OCI-LY3 (cell line): ENCODE results near the gene NEDD8.

Source experiments
- H2AFZ ChIP-seq: fragments of 200-600, 300-600 bp; shearing (Covaris generic); 2 replicates; pipeline ENCODE4 v1.6.0; 2014; ENCODE audit warnings: antibody characterized with exemption, low read depth, low read length
- H3K27ac ChIP-seq: fragments of 200-600, 300-600 bp; sonication (generic); 2 replicates; pipeline ENCODE4 v1.5.1; 2014; ENCODE audit warnings: mild to moderate bottlenecking, low read length, moderate library complexity, mixed read lengths
- H3K27me3 ChIP-seq: fragments of 200-600, 300-600 bp; sonication (generic); 2 replicates; pipeline ENCODE4 v1.6.1; 2014; ENCODE audit warnings: low read depth, low read length, mixed read lengths
- H3K36me3 ChIP-seq: fragments of 200-600, 300-600 bp; sonication (generic); replicated peaks from 2 replicates; pipeline ENCODE3; 2014; ENCODE audit warnings: low read depth, low read length, mixed read lengths
- H3K4me1 ChIP-seq: fragments of 300-600, 200-600 bp; sonication (generic); 2 replicates; pipeline ENCODE4 v1.6.1; 2014; ENCODE audit warnings: low read length, mixed read lengths
- H3K4me2 ChIP-seq: fragments of 200-600, 300-600 bp; sonication (generic); 2 replicates; pipeline ENCODE4 v1.6.1; 2014; ENCODE audit warnings: low read length, mixed read lengths
- H3K4me3 ChIP-seq: fragments of 300-600, 200-600 bp; sonication (generic); 2 replicates; pipeline ENCODE4 v1.5.1; 2014; ENCODE audit warnings: antibody characterized with exemption, mild to moderate bottlenecking, low read length, moderate library complexity
- H3K79me2 ChIP-seq: fragments of 300-600, 200-600 bp; shearing (Covaris generic); 2 replicates; pipeline ENCODE4 v1.6.1; 2014; ENCODE audit warnings: mild to moderate bottlenecking, low read length, mixed read lengths
- H3K9ac ChIP-seq: fragments of 300-600, 200-600 bp; shearing (Covaris generic); 2 replicates; pipeline ENCODE4 v1.6.0; 2014; ENCODE audit warnings: mild to moderate bottlenecking, low read length, moderate library complexity
- H3K9me3 ChIP-seq: fragments of 200-600, 300-600 bp; shearing (Covaris generic); 2 replicates; pipeline ENCODE4 v1.6.1; 2014; ENCODE audit warnings: low read length, mixed read lengths; ENCODE audit not compliant: insufficient read depth
- H4K20me1 ChIP-seq: fragments of 200-600, 300-600 bp; sonication (generic); 2 replicates; pipeline ENCODE4 v1.6.1; 2016; ENCODE audit warnings: low read length, mixed read lengths; ENCODE audit not compliant: insufficient read depth
- CTCF ChIP-seq: fragments of 200-600, 300-600 bp; sonication (generic); IDR thresholded peaks from 2 replicates; pipeline ENCODE4 v1.5.1; 2014; ENCODE audit warnings: antibody characterized with exemption, low read length, low read depth
- EZH2phosphoT487 ChIP-seq: fragments of 200-600 bp; shearing (Covaris generic); IDR thresholded peaks from 2 replicates; pipeline ENCODE4 v1.6.1; 2018; ENCODE audit warnings: antibody characterized with exemption, mixed run types, low read depth

Gene NEDD8

GRCh38 chr14:24185741-24186140, 46.4 kb downstream of the NEDD8 start:
- peaks cover 26% of the 10 kb centered on the region for H3K79me2 ChIP-seq
- TF ChIP-seq CTCF (no peak), EZH2phosphoT487 (no peak)
- no peak overlapping the region for H3K9ac ChIP-seq

GRCh38 chr14:24185026-24185425, 47.1 kb downstream of the NEDD8 start:
- TF ChIP-seq EZH2phosphoT487 = no peak
- no peak for TF ChIP-seq CTCF

More at GRCh38 chr14:24185741-24186140, 46.4 kb downstream of the NEDD8 start:
- H3K4me1 ChIP-seq = peaks cover 15% of the 10 kb centered on the region
- no peaks in the 10 kb centered on the region for H4K20me1 ChIP-seq
- H3K9me3 ChIP-seq = no peaks in the 10 kb centered on the region
- no peak overlapping the region for H3K27ac ChIP-seq
- no peaks in the 10 kb centered on the region for H3K27me3 ChIP-seq
- no peak overlapping the region for H3K4me3 ChIP-seq
- H2AFZ ChIP-seq = no peak overlapping the region
- peaks cover 56% of the 10 kb centered on the region for H3K36me3 ChIP-seq
- no peak overlapping the region for H3K4me2 ChIP-seq

GRCh38 chr14:24184104-24184970, 47.8 kb downstream of the NEDD8 start:
- H2AFZ ChIP-seq = no peak overlapping the region
- H3K4me1 ChIP-seq = peaks cover 13% of the 10 kb centered on the region
- peaks cover 26% of the 10 kb centered on the region for H3K79me2 ChIP-seq
- no peak overlapping the region for H3K27ac ChIP-seq
- no peak overlapping the region for H3K4me2 ChIP-seq
- no peaks in the 10 kb centered on the region for H3K27me3 ChIP-seq
- no peaks in the 10 kb centered on the region for H4K20me1 ChIP-seq
- peaks cover 60% of the 10 kb centered on the region for H3K36me3 ChIP-seq
- H3K9me3 ChIP-seq = no peaks in the 10 kb centered on the region
- TF ChIP-seq CTCF = no peak
- TF ChIP-seq EZH2phosphoT487 = no peak
- no peak overlapping the region for H3K4me3 ChIP-seq
- no peak overlapping the region for H3K9ac ChIP-seq

More at GRCh38 chr14:24185026-24185425, 47.1 kb downstream of the NEDD8 start:
- no peak overlapping the region for H3K4me2 ChIP-seq
- H3K4me3 ChIP-seq = no peak overlapping the region
- H3K36me3 ChIP-seq = peaks cover 58% of the 10 kb centered on the region
- no peaks in the 10 kb centered on the region for H3K27me3 ChIP-seq
- no peak overlapping the region for H3K9ac ChIP-seq
- H3K9me3 ChIP-seq = no peaks in the 10 kb centered on the region
- H4K20me1 ChIP-seq = no peaks in the 10 kb centered on the region
- peaks cover 26% of the 10 kb centered on the region for H3K79me2 ChIP-seq
- H2AFZ ChIP-seq = no peak overlapping the region
- H3K27ac ChIP-seq = no peak overlapping the region
- H3K4me1 ChIP-seq = peaks cover 15% of the 10 kb centered on the region

- Histone ChIP-seq H3K4me3 (no peak overlapping the region), H3K27me3 (no peaks in the 10 kb centered on the region), H3K9ac (no peak overlapping the region), H3K9me3 (no peaks in the 10 kb centered on the region), H3K27ac (no peak overlapping the region), H3K79me2 (peaks cover 20% of the 10 kb centered on the region), H3K4me2 (no peak overlapping the region), H4K20me1 (no peaks in the 10 kb centered on the region), H3K36me3 (peaks cover 68% of the 10 kb centered on the region), H3K4me1 (peaks cover 8% of the 10 kb centered on the region), H2AFZ (no peak overlapping the region)
- TF ChIP-seq CTCF = no peak
- no peak for TF ChIP-seq EZH2phosphoT487
These were observed 49.1 kb downstream of the NEDD8 start for GRCh38 chr14:24183014-24183481.
